Measurements from ENCODE around the gene ADCY2.

DNA sequence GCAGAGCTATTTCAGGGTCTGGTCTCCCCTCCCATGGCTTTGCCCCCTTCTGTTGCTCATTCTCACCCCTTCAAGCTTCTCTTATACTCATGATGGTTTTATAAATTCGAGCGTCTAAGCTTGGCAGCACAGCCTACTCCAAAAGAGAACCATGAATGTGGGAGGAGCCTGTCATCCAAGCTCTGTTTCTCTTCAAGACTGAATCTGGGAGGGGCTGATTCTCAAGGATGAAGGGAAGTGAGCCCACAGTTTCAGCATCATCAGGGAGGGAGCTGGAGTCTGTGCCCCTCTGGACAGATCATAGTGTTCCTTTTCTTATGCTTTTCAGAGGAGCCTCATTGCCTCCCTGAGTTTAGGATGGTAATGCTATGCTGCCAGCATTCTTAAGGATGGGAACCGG lies 286.4 kb downstream of the ADCY2 start:
- TF ChIP-seq, protein P1, sequence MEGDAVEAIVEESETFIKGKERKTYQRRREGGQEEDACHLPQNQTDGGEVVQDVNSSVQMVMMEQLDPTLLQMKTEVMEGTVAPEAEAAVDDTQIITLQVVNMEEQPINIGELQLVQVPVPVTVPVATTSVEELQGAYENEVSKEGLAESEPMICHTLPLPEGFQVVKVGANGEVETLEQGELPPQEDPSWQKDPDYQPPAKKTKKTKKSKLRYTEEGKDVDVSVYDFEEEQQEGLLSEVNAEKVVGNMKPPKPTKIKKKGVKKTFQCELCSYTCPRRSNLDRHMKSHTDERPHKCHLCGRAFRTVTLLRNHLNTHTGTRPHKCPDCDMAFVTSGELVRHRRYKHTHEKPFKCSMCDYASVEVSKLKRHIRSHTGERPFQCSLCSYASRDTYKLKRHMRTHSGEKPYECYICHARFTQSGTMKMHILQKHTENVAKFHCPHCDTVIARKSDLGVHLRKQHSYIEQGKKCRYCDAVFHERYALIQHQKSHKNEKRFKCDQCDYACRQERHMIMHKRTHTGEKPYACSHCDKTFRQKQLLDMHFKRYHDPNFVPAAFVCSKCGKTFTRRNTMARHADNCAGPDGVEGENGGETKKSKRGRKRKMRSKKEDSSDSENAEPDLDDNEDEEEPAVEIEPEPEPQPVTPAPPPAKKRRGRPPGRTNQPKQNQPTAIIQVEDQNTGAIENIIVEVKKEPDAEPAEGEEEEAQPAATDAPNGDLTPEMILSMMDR (conservative IDR thresholded peaks at IDR 0.05; ENCODE audit: low read depth, low read length) = no peak
- no peak for TF ChIP-seq EZH2 (IDR thresholded peaks at IDR 0.05; ENCODE audit: borderline replicate concordance, low read depth, low read length, poor library complexity, severe bottlenecking)
